IPS-NIHi7 (cell line): Measurements from ENCODE around the gene PRODH2.
A peak's percentile ranks its signal among the peaks of the same experiment; 100 is the strongest.

ENCODE experiments used
- DNase-seq: peaks from one replicate; pipeline ENCODE4 v3.0.0; 2012; ENCODE audit warnings: mixed read lengths; ENCODE audit errors: extremely low spot score

Gene PRODH2

GRCh38 chr19:35757749-35758608 lies 54.7 kb downstream of the PRODH2 start, which contains the start of gene PROSER3:
TSS of gene PROSER3 (plus strand) at chr19:35758176. CDS start at chr19:35758216, 40 bp downstream.
- DNase-seq: peak; percentile 96

GRCh38 chr19:35757231-35757748 lies 55.4 kb downstream of the PRODH2 start:
- DNase-seq: no peak

- DNase-seq: no peak
Observed at GRCh38 chr19:35756377-35757230, 56.0 kb downstream of the PRODH2 start, which contains the start of gene HSPB6. TSS of gene HSPB6 (minus strand) at chr19:35757029. CDS start at chr19:35757008, 21 bp downstream.

GRCh38 chr19:35755550-35756376 lies 56.9 kb downstream of the PRODH2 start:
- DNase-seq: no peak

- no peak for DNase-seq
Observed at GRCh38 chr19:35755131-35755549, 57.5 kb downstream of the PRODH2 start.

- DNase-seq: no peak
Observed at GRCh38 chr19:35754370-35755130, 58.1 kb downstream of the PRODH2 start.

- DNase-seq: no peak
Observed at GRCh38 chr19:35753634-35754369, 58.8 kb downstream of the PRODH2 start.

- no peak for DNase-seq
Observed at GRCh38 chr19:35752746-35753350, 59.8 kb downstream of the PRODH2 start.

- no peak for DNase-seq
Observed at GRCh38 chr19:35751839-35752745, 60.6 kb downstream of the PRODH2 start.

GRCh38 chr19:35750167-35750566 lies 62.5 kb downstream of the PRODH2 start:
- no peak for DNase-seq
